Tibial nerve (tissue), 4 donors: ENCODE measurements around the gene TMEM161A.
"Not testable (repeated sequence)": the region's sequence is repeated elsewhere in the genome, so short reads cannot be mapped to it uniquely, and the experiment has no call there.

Experiments used
- CTCF ChIP-seq, 5 experiments: fragments of 200-600 bp in 3 of 5; fragments of 450-650 bp in 2 of 5; sonication (generic) in 3 of 5; IDR thresholded peaks; one replicate each; pipeline ENCODE4 v1.5.1; 2016 to 2019; ENCODE audit warnings: antibody characterized with exemption in 5 of 5, mild to moderate bottlenecking in 3 of 5, moderate library complexity in 2 of 5
- EP300 ChIP-seq, 2 donors: sonication (generic); formaldehyde crosslinking; IDR thresholded peaks; one replicate each; pipeline ENCODE4 v1.6.1; 2017; ENCODE audit warnings: antibody characterized with exemption in 2 of 2, mild to moderate bottlenecking in 1 of 2
- POLR2A ChIP-seq, 2 donors: fragments of 450-650 bp; IDR thresholded peaks; one replicate each; pipeline ENCODE4 v1.6.1; 2017; ENCODE audit warnings: antibody characterized with exemption in 2 of 2, mild to moderate bottlenecking in 2 of 2, moderate library complexity in 2 of 2

GRCh38 chr19:19135713-19136112 lies 2.6 kb downstream of the TMEM161A start:
- TF ChIP-seq CTCF, POLR2A, EP300 (IDR thresholded peaks at IDR 0.05): not testable (repeated sequence)
